Neural progenitor cell (in vitro differentiated cells): ENCODE results near the gene LRRC45. TPM values are rescaled to one million over a fixed set of nuclear protein-coding genes. Genes with fewer than 3 reads are reported as not detected.

ENCODE experiments used
- DNase-seq: peaks from one replicate; pipeline ENCODE4 v3.0.0-alpha.2; 2016; ENCODE audit warnings: low spot score
- H2AFZ ChIP-seq: fragments of 200-600 bp; sonication (generic); replicated peaks from 2 replicates; pipeline ENCODE4 v1.6.1; 2016; ENCODE audit warnings: antibody characterized with exemption
- H3F3A ChIP-seq: fragments of 200-600 bp; sonication (generic); 2 replicates; pipeline ENCODE4 v1.6.1; 2016; ENCODE audit warnings: antibody characterized with exemption, low read depth
- H3K27ac ChIP-seq: fragments of 200-600 bp; sonication (generic); 2 replicates; pipeline ENCODE4 v1.5.1; 2016; ENCODE audit warnings: mild to moderate bottlenecking
- H3K27me3 ChIP-seq: fragments of 200-600 bp; sonication (generic); 2 replicates; pipeline ENCODE4 v1.6.1; 2016; ENCODE audit warnings: mild to moderate bottlenecking, moderate library complexity
- H3K36me3 ChIP-seq: fragments of 200-600 bp; sonication (generic); 2 replicates; pipeline ENCODE4 v1.5.1; 2016
- H3K4me1 ChIP-seq: fragments of 200-600 bp; sonication (generic); 2 replicates; pipeline ENCODE4 v1.6.1; 2016; ENCODE audit warnings: mixed run types
- H3K4me2 ChIP-seq: fragments of 200-600 bp; sonication (generic); 2 replicates; pipeline ENCODE4 v1.6.1; 2016
- H3K4me3 ChIP-seq: fragments of 200-600 bp; sonication (generic); 2 replicates; pipeline ENCODE4 v1.5.1; 2016
- H3K79me2 ChIP-seq: fragments of 200-600 bp; sonication (generic); 2 replicates; pipeline ENCODE4 v1.6.1; 2016; ENCODE audit warnings: low read depth
- H3K9ac ChIP-seq: fragments of 200-600 bp; sonication (generic); 2 replicates; pipeline ENCODE4 v1.6.1; 2016
- H3K9me3 ChIP-seq: fragments of 200-600 bp; sonication (generic); 2 replicates; pipeline ENCODE4 v1.5.1; 2016; ENCODE audit warnings: low read depth
- H4K20me1 ChIP-seq: fragments of 200-600 bp; sonication (generic); 2 replicates; pipeline ENCODE4 v1.6.1; 2016; ENCODE audit warnings: low read depth
- H3K27ac Mint-ChIP-seq: 3 replicates; pipeline ENCODE4 v1.8.0; 2021; ENCODE audit warnings: mixed read lengths
- H3K27me3 Mint-ChIP-seq: 2 replicates; pipeline ENCODE4 v1.8.0; 2022; ENCODE audit warnings: low read depth, mild to moderate bottlenecking, inconsistent platforms, moderate library complexity, mixed read lengths; ENCODE audit not compliant: insufficient read depth
- H3K36me3 Mint-ChIP-seq: 3 replicates; pipeline ENCODE4 v1.8.0; 2021; ENCODE audit warnings: mixed read lengths
- H3K4me1 Mint-ChIP-seq: 3 replicates; pipeline ENCODE4 v1.8.0; 2021; ENCODE audit warnings: mixed read lengths
- H3K4me3 Mint-ChIP-seq: 3 replicates; pipeline ENCODE4 v1.8.0; 2021; ENCODE audit warnings: mild to moderate bottlenecking, moderate library complexity, mixed read lengths
- H3K9me3 Mint-ChIP-seq: 3 replicates; pipeline ENCODE4 v1.8.0; 2020; ENCODE audit warnings: mixed read lengths
- EZH2 ChIP-seq: fragments of 200-600 bp; sonication (generic); IDR thresholded peaks from 2 replicates; pipeline ENCODE4 v1.6.1; 2017; ENCODE audit warnings: antibody characterized with exemption, mild to moderate bottlenecking, moderate library complexity
- EZH2phosphoT487 ChIP-seq: fragments of 200-600 bp; sonication (generic); IDR thresholded peaks from 2 replicates; pipeline ENCODE4 v1.6.1; 2017; ENCODE audit warnings: antibody characterized with exemption
- total RNA-seq: library from RNA; depleted of rRNA; stranded (reverse); fragments of >200 nt; gene quantifications from 2 replicates; pipeline ENCODE4 v1.2.3, GENCODE V29; 2015; ENCODE audit warnings: low replicate concordance
- TF ChIP-seq, protein P1 (sequence below): fragments of 200-600 bp; sonication (generic); IDR thresholded peaks from 2 replicates; pipeline ENCODE4 v1.5.1; 2017; ENCODE audit warnings: antibody characterized with exemption, mild to moderate bottlenecking

Gene LRRC45
- total RNA-seq, 1 donor from 2014 or later, result 15.4 TPM

DNA sequence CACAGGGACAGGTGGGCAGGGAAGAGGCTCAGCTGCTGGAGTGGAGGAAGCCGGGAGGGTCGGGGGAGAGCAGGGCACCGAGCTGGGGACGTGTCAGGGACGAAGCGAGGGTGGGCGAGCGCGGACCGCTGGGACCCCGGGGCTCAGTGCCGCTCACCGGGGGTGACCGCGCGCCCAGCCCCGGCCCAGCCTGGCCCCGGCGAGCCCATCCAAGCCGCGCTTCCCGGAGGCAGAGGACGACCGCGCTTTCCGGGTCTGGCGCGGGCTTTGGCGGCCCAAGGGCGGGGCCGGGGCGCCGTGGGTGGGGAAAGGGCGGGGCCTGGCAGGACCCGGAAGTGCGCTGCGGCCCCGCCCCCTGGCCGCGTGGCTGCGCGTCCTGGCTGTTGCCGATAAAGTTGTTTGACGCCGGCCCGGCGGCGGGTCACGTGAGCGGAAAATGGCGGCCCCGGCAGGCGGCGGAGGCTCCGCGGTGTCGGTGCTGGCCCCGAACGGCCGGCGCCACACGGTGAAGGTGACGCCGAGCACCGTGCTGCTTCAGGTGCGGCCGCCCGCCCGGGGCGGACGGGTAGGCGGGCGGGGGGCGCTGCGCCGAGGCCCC, 45.8 kb upstream of the LRRC45 start, which contains the start of gene ASPSCR1:
Gene ASPSCR1, plus strand, starts transcription at position 419 of the 598 bp plus-strand sequence. Its CDS starts 18 bp downstream, at position 437.
- H3K79me2 ChIP-seq, result peaks cover 13% of the 10 kb centered on the region
- H3K4me1 ChIP-seq, result peaks cover 3% of the 10 kb centered on the region
- peaks cover 3% of the 10 kb centered on the region for H3K9me3 ChIP-seq
- peaks cover 32% of the 10 kb centered on the region for H3K27me3 ChIP-seq
- Mint-ChIP-seq H3K27ac (peak within 1 kb of the TSS; percentile 83), H3K27me3 (peaks cover 16% of the 10 kb centered on the region), H3K4me3 (peak within 1 kb of the TSS; percentile 95), H3K9me3 (peaks cover 18% of the 10 kb centered on the region), H3K4me1 (peaks cover 17% of the 10 kb centered on the region), H3K36me3 (peaks cover 10% of the 10 kb centered on the region)
- TF ChIP-seq EZH2phosphoT487, result no peak
- TF ChIP-seq EZH2, result no peak
- TF ChIP-seq, protein P1, sequence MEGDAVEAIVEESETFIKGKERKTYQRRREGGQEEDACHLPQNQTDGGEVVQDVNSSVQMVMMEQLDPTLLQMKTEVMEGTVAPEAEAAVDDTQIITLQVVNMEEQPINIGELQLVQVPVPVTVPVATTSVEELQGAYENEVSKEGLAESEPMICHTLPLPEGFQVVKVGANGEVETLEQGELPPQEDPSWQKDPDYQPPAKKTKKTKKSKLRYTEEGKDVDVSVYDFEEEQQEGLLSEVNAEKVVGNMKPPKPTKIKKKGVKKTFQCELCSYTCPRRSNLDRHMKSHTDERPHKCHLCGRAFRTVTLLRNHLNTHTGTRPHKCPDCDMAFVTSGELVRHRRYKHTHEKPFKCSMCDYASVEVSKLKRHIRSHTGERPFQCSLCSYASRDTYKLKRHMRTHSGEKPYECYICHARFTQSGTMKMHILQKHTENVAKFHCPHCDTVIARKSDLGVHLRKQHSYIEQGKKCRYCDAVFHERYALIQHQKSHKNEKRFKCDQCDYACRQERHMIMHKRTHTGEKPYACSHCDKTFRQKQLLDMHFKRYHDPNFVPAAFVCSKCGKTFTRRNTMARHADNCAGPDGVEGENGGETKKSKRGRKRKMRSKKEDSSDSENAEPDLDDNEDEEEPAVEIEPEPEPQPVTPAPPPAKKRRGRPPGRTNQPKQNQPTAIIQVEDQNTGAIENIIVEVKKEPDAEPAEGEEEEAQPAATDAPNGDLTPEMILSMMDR, result no peak
- peaks cover 4% of the 10 kb centered on the region for H3F3A ChIP-seq
- peak within 1 kb of the TSS; percentile 77 for H3K9ac ChIP-seq
- peak within 1 kb of the TSS; percentile 57 for H2AFZ ChIP-seq
- no peaks in the 10 kb centered on the region for H4K20me1 ChIP-seq
- H3K4me2 ChIP-seq, result peak within 1 kb of the TSS; percentile 77
- peak; percentile 96 for DNase-seq
- peak within 1 kb of the TSS; percentile 96 for H3K4me3 ChIP-seq
- peak within 1 kb of the TSS; percentile 74 for H3K27ac ChIP-seq
- H3K36me3 ChIP-seq, result no peaks in the 10 kb centered on the region

DNA sequence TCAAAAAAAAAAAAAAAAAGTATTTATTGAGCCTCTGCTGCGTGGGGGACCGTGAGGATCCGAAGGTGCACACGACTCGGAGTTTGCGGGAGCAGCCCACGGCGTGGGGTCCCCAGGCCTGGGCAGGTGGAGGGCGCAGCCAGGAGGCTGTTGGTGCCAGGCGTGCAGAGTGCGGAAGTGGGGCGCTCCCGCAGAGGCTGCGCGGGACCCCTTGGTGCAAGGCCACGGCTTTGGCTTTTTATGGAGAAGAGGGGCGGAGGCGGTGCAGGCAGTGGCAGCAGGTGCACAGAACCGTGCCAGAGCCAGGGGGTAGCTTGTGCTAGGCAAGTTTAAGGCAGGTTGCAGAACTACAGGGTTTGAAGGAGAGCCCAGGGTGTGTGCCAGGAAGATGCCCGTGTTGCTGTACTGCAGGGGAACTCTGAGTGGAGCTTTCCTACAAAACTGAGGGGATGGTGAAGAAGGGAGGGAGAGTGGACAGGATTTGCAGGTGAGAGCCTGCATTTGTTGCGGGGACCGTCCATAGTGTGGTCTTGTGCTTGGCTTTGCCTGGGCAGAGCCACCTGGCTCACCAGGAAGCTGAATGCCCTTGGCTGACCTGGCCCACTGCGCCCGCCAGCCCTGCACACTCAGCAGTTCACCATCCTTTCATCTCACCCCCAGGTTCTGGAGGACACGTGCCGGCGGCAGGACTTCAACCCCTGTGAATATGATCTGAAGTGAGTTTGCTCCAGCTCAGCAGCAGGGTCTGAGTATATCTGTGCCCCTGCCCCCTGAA, 44.4 kb upstream of the LRRC45 start:
- Mint-ChIP-seq H3K4me3 (peak overlapping the region; percentile 85), H3K4me1 (peaks cover 17% of the 10 kb centered on the region), H3K9me3 (peaks cover 13% of the 10 kb centered on the region), H3K27me3 (peaks cover 11% of the 10 kb centered on the region), H3K27ac (no peak overlapping the region), H3K36me3 (peaks cover 10% of the 10 kb centered on the region)
- no peak for DNase-seq
- H4K20me1 ChIP-seq, result no peaks in the 10 kb centered on the region
- H3K27ac ChIP-seq, result no peak overlapping the region
- H3K9me3 ChIP-seq, result peaks cover under 1% of the 10 kb centered on the region
- no peak overlapping the region for H2AFZ ChIP-seq
- peak overlapping the region; percentile 77 for H3K4me2 ChIP-seq
- no peak overlapping the region for H3K9ac ChIP-seq
- H3K79me2 ChIP-seq, result peaks cover 13% of the 10 kb centered on the region
- no peak for TF ChIP-seq EZH2phosphoT487
- TF ChIP-seq, protein P1, result no peak
- TF ChIP-seq EZH2, result no peak
- peaks cover 3% of the 10 kb centered on the region for H3K4me1 ChIP-seq
- H3K27me3 ChIP-seq, result peaks cover 32% of the 10 kb centered on the region
- peaks cover 4% of the 10 kb centered on the region for H3F3A ChIP-seq
- H3K36me3 ChIP-seq, result no peaks in the 10 kb centered on the region
- peak overlapping the region; percentile 96 for H3K4me3 ChIP-seq

DNA sequence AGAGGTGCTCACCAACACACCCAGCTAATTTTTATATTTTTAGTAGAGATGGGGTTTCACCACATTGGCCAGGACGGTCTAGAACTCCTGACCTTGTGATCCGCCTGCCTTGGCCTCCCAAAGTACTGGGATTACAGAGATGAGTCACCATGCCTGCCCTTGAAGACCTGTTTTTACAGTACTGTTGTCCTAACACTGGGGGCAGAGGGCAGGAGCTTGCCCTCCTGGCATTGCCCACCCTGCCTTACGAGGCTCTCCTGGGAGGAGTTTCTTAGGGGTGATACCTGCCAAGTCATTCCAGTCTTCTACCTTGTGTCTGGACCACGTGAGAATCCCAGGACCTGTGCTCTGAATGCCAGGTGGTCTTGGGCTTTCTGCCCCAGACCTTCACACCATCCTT, 43.0 kb upstream of the LRRC45 start:
- H3K4me3 Mint-ChIP-seq, result peak overlapping the region; percentile 68
- TF ChIP-seq EZH2 (no peak), EZH2phosphoT487 (no peak)
- TF ChIP-seq, protein P1, result no peak

More for the DNA sequence above, 43.0 kb upstream of the LRRC45 start:
- peaks cover 10% of the 10 kb centered on the region for H3K27me3 Mint-ChIP-seq
- peaks cover 12% of the 10 kb centered on the region for H3K36me3 Mint-ChIP-seq
- Histone ChIP-seq H3K9ac (no peak overlapping the region), H3K4me2 (no peak overlapping the region), H2AFZ (no peak overlapping the region), H3K9me3 (no peaks in the 10 kb centered on the region), H3K27me3 (peaks cover 20% of the 10 kb centered on the region), H3K79me2 (peaks cover 13% of the 10 kb centered on the region), H3K4me3 (no peak overlapping the region), H3F3A (peaks cover 4% of the 10 kb centered on the region), H3K27ac (no peak overlapping the region), H3K36me3 (no peaks in the 10 kb centered on the region), H4K20me1 (no peaks in the 10 kb centered on the region), H3K4me1 (peaks cover 3% of the 10 kb centered on the region)
- H3K27ac Mint-ChIP-seq, result no peak overlapping the region
- peaks cover 5% of the 10 kb centered on the region for H3K9me3 Mint-ChIP-seq
- DNase-seq, result no peak
- peaks cover 19% of the 10 kb centered on the region for H3K4me1 Mint-ChIP-seq
